Adrenal gland (tissue), 5 donors: Measurements from ENCODE around the gene KIAA0753.

Experiments used
- CTCF ChIP-seq, 6 experiments: fragments of 450-650 bp in 4 of 6; fragments of 200-600 bp in 2 of 6; sonication (generic) in 1 of 6; IDR thresholded peaks; 1 replicate in 5 of 6; 2 replicates in 1 of 6; pipeline versions ENCODE4 v1.5.1 to v1.8.0; 2016 to 2021; ENCODE audit warnings: antibody characterized with exemption in 6 of 6, mild to moderate bottlenecking in 2 of 6, moderate library complexity in 1 of 6
- POLR2A ChIP-seq, 2 donors: fragments of 450-650 bp; IDR thresholded peaks; one replicate each; pipeline ENCODE4 v1.6.1; 2017; ENCODE audit warnings: antibody characterized with exemption in 2 of 2, mild to moderate bottlenecking in 2 of 2, moderate library complexity in 1 of 2
- donor health status: DM: no; HTN: no; CAD: no.

GRCh38 chr17:6557040-6557438 is 83.5 kb downstream of the KIAA0753 start:
- no peak for TF ChIP-seq CTCF (IDR thresholded peaks at IDR 0.05)
- TF ChIP-seq POLR2A (IDR thresholded peaks at IDR 0.05) = no peak
